GM12878 (cell line): ENCODE results near the gene MAP2K7.

ENCODE experiments used
- CTCF ChIP-seq, 3 experiments: IDR thresholded peaks in 2 of 3; conservative IDR thresholded peaks in 1 of 3; 2 replicates each; pipeline ENCODE4 v1.5.1; 2011; ENCODE audit warnings: low read depth in 3 of 3, low read length in 3 of 3, mild to moderate bottlenecking in 3 of 3, control low read depth in 2 of 3, moderate library complexity in 2 of 3, inconsistent platforms in 1 of 3, mixed read lengths in 1 of 3; ENCODE audit not compliant: control insufficient read depth in 2 of 3, insufficient read depth in 1 of 3; ENCODE audit errors: extremely low read depth in 1 of 3
- EZH2 ChIP-seq: IDR thresholded peaks from 2 replicates; pipeline ENCODE4 v1.6.1; 2012; ENCODE audit warnings: low read depth, mild to moderate bottlenecking, control low read depth, inconsistent platforms, low read length, borderline replicate concordance; ENCODE audit not compliant: control insufficient read depth
- FOXM1 ChIP-seq: IDR thresholded peaks from 2 replicates; pipeline ENCODE4 v1.6.1; 2012; ENCODE audit warnings: low read depth, mild to moderate bottlenecking, inconsistent platforms, low read length, moderate library complexity
- PAX8 ChIP-seq: fragments of 450-650 bp; IDR thresholded peaks from 2 replicates; pipeline ENCODE4 v1.6.1; 2017; ENCODE audit warnings: mild to moderate bottlenecking, moderate library complexity
- TAF1 ChIP-seq: IDR thresholded peaks from 2 replicates; pipeline ENCODE4 v1.6.1; 2011; ENCODE audit warnings: mild to moderate bottlenecking, low read depth, low read length, borderline replicate concordance
- USF1 ChIP-seq: IDR thresholded peaks from 2 replicates; pipeline ENCODE4 v1.6.1; 2011; ENCODE audit warnings: borderline replicate concordance, low read depth, mild to moderate bottlenecking, moderate library complexity, mixed read lengths, low read length; ENCODE audit not compliant: insufficient read depth; ENCODE audit errors: extremely low read length
- ZNF274 ChIP-seq: IDR thresholded peaks from one replicate; pipeline ENCODE4 v1.8.0; 2011; ENCODE audit not compliant: insufficient read length, insufficient read depth

DNA sequence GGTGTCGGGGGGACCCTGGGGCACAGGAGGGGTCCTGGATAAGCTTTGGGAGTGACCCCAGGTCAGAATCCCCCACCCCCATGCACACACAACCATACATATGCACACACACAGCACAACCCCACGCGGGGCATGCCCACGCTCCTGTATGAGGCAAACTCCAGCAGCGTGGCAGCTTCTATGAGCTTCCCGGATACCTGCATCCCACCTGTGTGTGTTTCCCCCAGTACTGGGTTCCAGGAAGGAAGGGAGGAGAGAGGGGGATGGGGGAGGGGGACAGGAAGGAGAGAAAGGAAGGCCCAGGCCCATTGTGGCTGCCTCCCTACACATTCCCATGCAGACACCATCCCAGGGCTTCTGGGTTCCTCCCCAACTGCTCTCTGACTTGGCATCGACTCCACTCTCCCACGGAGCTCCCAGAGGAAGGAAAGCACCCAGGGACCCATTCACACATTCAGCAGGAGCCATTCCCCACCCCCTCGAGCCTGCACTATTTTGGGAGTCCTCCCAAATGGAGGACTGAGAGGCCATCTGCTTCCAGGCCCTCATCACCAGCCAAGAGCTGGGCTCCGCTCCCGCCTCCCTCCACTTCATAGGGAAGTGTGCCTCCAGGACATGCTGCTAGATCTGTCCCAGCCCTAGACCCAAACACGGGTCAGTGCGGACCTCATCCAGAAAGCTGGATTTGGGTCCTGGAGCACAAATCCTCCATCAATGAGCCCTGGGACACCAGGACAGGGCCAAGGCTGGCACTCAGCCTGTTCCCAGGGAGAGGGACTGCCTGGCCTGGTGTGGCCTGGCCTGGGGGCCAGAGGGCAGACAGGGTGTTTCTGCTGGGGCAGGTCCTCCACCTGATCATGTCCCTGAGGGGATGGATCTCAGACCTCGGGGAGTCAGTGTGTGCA, 42.7 kb upstream of the MAP2K7 start:
- TF ChIP-seq FOXM1 (no peak), EZH2 (no peak), CTCF (IDR thresholded peaks at IDR 0.05 in 2 of 3, conservative IDR thresholded peaks at IDR 0.05 in 1 of 3; ENCODE audit: control insufficient read depth in 2 of 3, extremely low read depth in 1 of 3, insufficient read depth in 1 of 3, low read depth in 3 of 3, low read length in 3 of 3) (no peak), PAX8 (no peak), USF1 (no peak), TAF1 (no peak), ZNF274 (no peak)
